GM21515 (cell line): ENCODE results near the gene FLT3LG.
"Not testable (repeated sequence)": the region's sequence is repeated elsewhere in the genome, so short reads cannot be mapped to it uniquely, and the experiment has no call there.

Experiments
- ATAC-seq: cut with Tn5 transposase; IDR thresholded peaks from one replicate; pipeline ENCODE4 v1.9.1; 2021; ENCODE audit not compliant: unreplicated experiment

The FLT3LG gene

DNA sequence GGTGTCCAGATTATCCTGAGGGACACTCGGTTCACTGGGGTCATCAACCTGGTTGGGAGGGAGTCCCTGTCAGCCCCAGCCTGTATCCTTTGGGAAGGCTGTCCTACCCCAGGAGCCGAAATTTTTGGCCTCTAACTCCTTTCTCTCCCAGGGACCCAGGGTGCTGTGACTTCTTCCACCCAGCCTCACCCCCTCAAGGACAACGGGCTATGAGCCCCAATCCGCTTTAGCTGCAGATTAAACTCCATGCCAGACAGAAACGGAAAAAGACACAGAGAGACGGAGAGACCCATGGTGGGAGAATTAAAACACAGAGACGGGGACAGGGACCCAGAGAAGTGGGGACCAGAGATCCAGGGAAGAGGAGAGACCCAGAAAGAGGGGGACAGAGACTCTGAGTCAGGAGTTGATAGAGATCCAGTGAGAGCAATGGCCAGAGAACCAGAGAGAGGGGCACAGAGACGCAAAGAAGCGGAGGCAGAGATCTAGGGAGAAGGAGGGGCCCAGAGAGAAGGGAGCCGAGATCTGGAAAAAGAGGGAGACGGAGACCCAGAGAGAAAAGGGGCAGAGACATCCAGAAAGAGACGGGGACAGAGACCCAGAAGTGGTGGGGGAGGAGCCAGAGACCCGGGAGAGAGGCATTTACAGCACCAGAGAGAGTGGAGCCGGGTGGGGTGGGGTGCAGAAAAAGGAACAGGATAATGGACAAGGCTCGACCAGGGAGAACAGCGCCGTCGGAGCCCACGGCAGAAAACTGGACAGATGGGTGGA is 33.4 kb upstream of the FLT3LG start:
- ATAC-seq = no peak

DNA sequence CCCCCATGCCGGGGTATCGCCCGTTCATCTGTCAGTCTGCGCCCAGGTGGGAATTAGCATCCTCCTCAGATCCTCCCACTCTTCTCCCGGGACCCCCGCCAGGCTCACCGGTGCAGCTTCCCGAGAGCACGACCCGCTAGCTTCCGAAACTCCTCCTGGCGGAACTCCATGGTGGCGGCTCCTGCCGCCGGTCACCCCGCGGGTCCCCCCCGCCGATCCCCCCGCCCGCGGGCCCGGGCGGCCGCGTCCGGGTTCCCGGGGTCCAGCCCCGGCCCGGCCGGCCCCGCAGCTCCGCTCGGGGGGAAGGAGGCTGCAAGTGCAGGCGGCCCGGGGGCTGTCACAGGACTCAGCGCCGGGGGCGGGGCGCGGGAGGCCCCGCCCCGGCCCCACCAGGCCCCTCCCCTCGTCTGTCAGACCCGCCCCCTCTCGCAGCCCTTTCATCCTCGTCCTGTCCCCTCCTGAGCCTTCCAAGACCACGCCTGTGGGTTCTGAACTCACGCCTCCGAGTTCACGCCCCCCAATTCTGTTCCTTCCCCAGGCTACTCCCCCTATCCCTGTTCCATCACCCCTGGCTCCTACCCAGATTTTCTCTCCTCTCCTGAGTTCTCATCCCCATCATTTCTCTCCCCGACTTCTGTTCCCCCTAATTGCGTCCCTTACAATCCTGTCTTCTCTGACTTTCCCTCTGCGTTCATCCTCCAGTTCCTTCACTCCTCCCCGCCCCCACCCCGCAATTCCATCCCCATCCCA is 32.6 kb upstream of the FLT3LG start, which contains the start of gene SLC17A7:
TSS of gene SLC17A7 (minus strand) at position 318 of the 750 bp plus-strand sequence. CDS start at position 170, 148 bp downstream.
- ATAC-seq = no peak

GRCh38 chr19:49441960-49442350 is 32.1 kb upstream of the FLT3LG start:
- no peak for ATAC-seq

GRCh38 chr19:49442354-49442753 is 31.7 kb upstream of the FLT3LG start:
- no peak for ATAC-seq

DNA sequence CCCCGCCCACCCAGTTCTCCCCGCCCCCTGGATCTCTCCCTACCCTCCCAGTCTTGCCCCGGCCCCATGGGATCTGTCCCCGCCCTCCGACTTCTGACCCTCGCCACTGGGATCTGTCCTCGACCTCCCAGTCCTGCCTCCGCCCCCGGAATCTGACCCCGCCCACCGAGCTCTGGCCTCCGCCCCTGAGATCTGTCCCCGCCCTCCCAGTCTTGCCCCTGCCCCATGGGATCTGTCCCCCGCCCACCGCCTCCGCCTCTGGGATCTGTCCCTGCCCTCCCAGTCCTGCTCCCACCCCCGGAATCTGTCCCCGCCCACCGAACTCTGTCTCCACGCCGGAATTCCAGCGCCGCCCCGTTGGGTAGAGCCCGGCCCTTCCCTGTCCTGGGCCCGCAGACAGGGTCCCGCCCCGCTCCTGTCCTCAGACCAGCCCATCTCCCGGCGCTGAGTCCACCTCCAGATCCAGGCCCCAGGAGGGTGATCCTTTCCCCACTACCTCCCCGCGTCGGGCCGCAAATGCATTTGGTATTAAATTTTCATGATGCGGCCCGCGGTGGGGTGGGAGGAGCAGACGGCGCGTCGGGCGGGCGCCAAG is 31.1 kb upstream of the FLT3LG start:
- no peak for ATAC-seq

DNA sequence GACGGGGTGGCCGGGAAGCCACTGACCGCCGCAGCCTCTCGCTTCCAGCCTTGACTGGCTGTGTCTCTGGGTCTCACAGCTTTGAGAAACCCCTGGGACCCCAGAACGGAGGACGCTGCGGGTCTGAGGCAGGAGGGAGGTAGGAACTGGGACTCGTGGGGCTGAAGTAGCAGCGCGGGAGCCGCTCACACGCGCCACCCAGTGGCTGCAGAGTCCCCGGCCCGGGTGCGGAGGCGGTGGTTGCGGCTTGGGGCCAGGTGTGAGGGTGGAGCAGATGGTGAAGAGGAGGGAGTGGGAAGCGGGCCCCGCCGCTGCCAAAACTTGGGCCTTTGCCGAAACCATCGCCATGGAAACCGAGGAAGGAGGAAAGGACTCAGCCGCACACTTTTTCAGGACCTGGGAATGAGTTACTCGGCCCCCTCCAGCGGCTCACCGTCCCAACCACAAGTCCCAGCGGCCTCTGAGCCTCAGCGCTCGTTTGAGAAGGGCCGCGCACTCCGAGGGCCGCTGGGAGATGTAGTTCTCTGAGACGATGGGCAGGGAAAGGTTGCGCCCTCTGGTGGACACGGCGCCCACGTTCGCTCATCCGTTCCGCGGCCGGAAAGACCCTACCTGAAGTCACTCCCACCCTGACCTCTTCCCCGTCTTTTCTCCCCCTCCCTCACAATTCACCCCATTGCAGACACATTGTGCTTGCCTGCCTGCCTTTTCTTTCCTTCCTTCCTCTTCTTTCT is 30.5 kb upstream of the FLT3LG start:
- peak; percentile 68 for ATAC-seq

- ATAC-seq = not testable (repeated sequence)
Observed at GRCh38 chr19:49444100-49444700, 29.8 kb upstream of the FLT3LG start.

DNA sequence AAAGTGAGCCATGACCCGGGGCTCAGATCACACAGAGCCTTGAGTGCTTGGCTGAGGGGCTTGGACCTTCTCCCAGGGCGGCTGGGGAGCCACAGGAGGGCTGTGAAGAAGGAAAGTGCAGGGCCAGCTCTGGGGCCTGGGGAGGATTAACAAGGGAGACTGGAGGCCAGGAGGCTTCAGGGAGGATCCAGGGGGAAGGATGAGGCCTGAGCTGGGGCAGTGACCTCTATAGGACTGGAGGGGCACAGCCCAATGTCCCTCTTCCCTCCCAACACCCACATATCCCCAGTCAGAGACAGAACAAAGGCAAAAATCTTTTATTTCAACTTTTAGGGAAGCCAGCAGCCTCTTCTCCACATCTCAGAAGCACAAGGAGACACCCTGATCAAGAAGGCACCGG is 28.0 kb upstream of the FLT3LG start:
- no peak for ATAC-seq

DNA sequence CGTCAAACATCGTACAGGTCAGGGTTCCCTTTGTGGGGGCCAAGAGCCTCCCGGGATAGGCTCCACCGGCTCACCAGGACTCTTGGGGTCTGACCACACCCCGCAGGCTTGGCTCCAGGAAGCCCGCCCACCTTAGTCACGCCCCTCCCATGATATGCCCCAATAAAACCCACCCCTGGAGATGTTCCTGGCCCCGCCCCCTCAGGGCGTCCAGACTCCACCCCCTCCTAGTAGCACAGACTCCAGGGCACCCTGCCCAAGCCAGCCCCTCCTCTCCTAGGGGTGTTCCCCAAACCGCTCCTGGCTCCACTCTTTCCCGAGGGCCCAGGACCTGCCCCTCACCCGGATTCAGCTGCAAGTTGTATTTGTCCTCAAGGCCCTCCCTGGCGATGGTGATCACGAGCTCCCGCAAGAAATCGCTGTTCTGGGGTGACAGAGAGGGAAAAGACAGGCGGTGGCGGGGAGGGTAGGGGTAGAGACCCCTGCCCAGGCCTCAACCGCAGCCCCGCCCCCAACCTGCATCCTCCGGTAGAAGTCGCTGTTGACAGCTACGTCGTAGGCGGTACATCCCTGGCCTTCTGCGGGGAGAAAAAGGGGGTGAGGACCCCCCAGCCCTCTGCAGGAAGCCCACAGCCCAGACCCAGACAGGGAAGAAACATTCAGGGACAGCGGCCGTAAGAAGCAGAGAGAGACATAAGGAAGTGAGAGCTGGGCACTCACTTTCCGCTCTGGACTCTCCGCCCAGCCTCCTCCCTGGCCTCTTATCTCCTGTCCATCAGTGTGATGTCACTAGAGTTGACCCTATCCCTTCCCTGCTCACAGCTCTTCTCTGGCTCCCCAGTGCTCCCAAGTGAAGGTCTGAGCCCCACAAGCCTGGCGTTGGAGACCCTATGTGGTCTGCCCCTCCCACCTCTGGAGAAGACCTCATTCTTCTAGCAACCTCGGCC is 26.3 kb upstream of the FLT3LG start:
- no peak for ATAC-seq

- no peak for ATAC-seq
Observed at GRCh38 chr19:49448432-49448786, 25.6 kb upstream of the FLT3LG start.

GRCh38 chr19:49450405-49450804 is 23.6 kb upstream of the FLT3LG start:
- ATAC-seq = no peak

DNA sequence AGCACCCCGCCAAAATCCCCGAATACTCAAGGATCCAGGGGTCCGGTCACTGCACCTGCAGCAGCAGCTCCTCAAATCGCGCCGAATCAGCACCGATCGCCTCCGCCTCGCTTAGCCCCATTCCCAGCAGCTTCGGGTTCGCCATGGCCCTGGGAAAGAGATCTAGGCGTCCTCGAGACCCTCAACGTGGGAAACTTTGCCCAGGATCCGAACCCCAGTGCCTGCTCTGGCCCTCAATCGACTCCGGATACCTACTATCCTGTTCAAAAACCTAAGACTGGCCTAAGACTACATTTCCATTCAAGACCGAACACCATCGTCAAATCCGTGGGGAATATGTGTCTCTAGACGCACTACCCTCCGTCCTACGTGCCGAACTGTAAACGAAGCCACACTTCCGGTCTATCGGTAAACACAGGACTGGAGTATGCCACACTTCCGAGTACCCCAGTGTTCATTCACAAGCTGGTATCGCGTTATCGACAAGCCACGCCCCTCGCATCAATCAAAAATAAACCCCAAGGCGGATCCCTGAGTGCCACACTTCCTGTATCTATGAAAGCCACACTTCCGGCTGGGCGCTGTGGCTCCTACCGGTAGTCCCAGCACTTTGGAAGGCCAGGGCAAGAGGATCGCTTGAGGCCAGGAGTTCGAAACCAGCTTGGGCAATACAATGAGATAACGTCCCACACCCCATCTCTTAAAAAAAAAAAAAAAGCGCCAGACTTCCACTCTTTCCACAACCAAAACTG is 22.4 kb upstream of the FLT3LG start, which contains the start of gene PIH1D1:
TSS of gene PIH1D1 (minus strand) at position 385 of the 752 bp plus-strand sequence. CDS start at position 145, 240 bp downstream.
- peak; percentile 50 for ATAC-seq

- peak; percentile 72 for ATAC-seq
Observed at GRCh38 chr19:49453013-49453756, 20.8 kb upstream of the FLT3LG start, which contains the start of gene ALDH16A1. Gene ALDH16A1 (plus strand): TSS chr19:49453225. CDS start chr19:49453332, 107 bp downstream.

- ATAC-seq = no peak
Observed at GRCh38 chr19:49453757-49454240, 20.2 kb upstream of the FLT3LG start.

GRCh38 chr19:49455773-49456172 is 18.2 kb upstream of the FLT3LG start:
- no peak for ATAC-seq

DNA sequence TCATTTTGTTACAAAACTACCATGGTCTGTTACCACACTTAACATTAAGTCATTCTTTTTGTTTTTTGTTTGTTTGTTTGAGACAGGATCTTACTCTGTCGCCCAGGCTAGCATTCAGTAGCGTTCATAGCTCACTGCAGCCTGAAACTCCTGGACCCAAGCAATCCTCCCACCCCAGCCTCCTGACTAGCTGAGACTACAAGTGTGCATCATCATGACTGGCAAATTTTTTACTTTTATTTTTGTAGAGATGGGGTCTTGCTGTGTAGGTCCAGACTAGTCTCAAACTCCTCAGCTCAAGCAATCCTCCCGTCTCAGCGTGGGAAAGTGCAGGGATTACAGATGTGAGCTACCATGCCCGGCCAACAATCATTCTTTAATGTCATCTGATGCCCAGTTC is 17.7 kb upstream of the FLT3LG start:
- no peak for ATAC-seq

DNA sequence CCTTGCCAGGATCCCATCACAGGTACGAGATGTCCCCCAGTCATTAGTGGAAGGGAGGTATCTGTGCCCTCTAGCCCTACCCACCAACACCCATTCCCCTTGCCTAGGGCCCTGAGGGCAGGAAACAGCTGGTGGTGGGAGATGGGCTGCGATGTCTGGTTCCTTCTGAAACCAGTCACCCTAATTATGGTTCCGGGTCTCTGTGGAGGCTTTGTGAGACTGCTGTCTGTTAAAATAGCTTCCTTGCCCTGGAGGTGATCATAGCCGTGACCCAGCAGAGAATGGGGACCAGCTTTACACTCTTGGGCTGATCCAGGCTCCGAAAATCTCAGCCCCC is 15.5 kb upstream of the FLT3LG start:
- ATAC-seq = no peak

DNA sequence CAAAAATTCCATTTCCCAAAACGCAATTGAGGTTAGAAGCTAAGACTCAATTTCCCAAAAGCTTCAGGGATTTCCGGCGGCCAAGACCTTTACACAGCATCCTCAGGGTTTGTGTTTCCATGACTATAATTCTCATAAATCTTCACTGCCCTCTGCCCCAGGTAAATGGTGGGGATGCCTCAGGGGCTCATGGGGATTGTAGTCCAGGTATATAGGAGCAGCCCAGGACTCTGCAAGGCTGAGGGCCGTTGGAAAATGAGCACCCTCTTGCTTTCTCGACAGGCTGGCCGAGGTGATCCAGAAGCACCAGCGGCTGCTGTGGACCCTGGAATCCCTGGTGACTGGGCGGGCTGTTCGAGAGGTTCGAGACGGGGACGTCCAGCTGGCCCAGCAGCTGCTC is 14.6 kb upstream of the FLT3LG start:
- ATAC-seq = no peak
